HG03108 (cell line): ENCODE results near the gene LRRC17.
"Not testable (repeated sequence)": the region's sequence is repeated elsewhere in the genome, so short reads cannot be mapped to it uniquely, and the experiment has no call there.

ENCODE experiments used
- ATAC-seq: cut with Tn5 transposase; IDR thresholded peaks from one replicate; pipeline ENCODE4 v1.9.1; 2021; ENCODE audit warnings: moderate library complexity; ENCODE audit not compliant: unreplicated experiment

LRRC17 gene

GRCh38 chr7:102938679-102939078 lies 25.9 kb downstream of the LRRC17 start:
- no peak for ATAC-seq

GRCh38 chr7:102942181-102942866 lies 29.5 kb downstream of the LRRC17 start:
- no peak for ATAC-seq

- no peak for ATAC-seq
Measured at GRCh38 chr7:102942868-102943267, 30.1 kb downstream of the LRRC17 start.

GRCh38 chr7:102943423-102944169 lies 30.8 kb downstream of the LRRC17 start:
- no peak for ATAC-seq

DNA sequence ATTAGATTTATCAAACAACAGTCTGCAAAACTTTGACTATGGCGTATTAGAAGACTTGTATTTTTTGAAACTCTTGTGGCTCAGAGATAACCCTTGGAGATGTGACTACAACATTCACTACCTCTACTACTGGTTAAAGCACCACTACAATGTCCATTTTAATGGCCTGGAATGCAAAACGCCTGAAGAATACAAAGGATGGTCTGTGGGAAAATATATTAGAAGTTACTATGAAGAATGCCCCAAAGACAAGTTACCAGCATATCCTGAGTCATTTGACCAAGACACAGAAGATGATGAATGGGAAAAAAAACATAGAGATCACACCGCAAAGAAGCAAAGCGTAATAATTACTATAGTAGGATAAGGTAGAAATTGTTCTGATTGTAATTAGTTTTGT lies 31.4 kb downstream of the LRRC17 start:
- no peak for ATAC-seq

GRCh38 chr7:102951839-102952238 lies 39.0 kb downstream of the LRRC17 start:
- no peak for ATAC-seq

DNA sequence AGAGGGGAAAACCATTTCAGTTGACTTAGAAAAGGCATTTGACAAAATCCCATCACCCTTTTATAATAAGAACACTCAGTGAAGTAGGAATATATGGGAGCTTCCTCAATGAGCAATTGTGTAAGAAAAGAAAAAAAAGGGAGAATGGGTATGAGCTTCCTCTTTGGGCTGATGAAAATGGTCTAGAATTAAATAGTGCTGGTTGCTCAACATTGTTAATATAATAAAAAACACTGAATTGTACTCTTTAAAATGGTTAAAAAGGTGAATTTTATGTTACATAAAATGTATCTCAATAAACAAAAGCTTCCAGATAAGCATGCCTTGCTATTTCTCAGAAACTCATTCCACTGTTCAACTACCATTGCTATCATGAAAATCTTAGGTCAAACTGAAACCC lies 40.6 kb downstream of the LRRC17 start:
- no peak for ATAC-seq

DNA sequence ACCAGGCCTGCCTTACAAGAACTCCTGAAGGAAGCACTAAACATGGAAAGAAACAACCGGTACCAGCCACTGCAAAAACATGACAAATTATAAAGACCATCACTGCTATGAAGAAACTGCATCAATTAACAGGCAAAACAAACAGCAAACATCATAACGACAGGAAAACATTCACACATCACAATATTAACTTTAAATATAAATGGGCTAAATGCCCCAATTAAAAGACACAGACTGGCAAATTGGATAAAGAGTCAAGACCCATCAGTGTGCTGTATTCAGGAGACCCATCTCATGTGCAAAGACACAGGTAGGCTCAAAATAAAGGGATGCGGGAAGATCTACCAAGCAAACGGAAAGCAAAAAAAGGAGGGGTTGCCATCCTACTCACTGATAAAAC lies 41.6 kb downstream of the LRRC17 start:
- not testable (repeated sequence) for ATAC-seq

DNA sequence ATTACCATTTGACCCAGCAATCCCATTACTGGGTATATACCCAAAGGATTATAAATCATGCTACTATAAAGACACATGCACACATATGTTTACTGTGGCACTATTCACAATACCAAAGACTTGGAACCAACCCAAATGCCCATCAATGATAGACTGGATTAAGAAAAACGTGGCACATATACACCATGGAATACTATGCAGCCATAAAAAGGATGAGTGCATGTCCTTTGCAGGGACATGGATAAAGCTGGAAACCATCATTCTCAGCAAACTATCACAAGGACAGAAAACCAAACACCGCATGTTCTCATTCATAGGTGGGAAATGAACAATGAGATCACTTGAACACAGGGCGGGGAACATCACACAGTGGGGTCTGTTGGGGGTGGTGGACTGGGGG lies 45.2 kb downstream of the LRRC17 start:
- ATAC-seq, result not testable (repeated sequence)

GRCh38 chr7:102961993-102962392 lies 49.2 kb downstream of the LRRC17 start:
- not testable (repeated sequence) for ATAC-seq

- no peak for ATAC-seq
Measured at GRCh38 chr7:102966465-102966864, 53.7 kb downstream of the LRRC17 start.

DNA sequence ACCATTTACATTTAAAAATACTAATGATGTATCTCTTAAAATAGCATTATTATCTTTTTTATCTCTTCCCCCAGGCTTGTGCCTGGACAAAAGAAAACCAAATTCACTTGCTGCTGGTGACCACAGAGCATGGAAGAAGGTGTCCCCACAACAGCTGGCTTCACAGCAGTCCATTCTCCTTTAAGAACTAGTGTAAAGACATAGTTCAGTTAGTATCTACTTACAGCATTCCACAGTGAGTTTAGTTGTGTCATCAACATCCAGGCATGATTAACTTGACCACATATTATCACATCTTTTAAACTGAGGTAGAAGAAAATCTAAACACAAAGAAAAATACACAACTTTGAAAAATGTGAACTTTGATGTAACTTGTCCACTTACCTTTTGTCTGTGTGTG lies 55.0 kb downstream of the LRRC17 start:
- ATAC-seq, result no peak

GRCh38 chr7:102973096-102973802 lies 60.4 kb downstream of the LRRC17 start:
- no peak for ATAC-seq

DNA sequence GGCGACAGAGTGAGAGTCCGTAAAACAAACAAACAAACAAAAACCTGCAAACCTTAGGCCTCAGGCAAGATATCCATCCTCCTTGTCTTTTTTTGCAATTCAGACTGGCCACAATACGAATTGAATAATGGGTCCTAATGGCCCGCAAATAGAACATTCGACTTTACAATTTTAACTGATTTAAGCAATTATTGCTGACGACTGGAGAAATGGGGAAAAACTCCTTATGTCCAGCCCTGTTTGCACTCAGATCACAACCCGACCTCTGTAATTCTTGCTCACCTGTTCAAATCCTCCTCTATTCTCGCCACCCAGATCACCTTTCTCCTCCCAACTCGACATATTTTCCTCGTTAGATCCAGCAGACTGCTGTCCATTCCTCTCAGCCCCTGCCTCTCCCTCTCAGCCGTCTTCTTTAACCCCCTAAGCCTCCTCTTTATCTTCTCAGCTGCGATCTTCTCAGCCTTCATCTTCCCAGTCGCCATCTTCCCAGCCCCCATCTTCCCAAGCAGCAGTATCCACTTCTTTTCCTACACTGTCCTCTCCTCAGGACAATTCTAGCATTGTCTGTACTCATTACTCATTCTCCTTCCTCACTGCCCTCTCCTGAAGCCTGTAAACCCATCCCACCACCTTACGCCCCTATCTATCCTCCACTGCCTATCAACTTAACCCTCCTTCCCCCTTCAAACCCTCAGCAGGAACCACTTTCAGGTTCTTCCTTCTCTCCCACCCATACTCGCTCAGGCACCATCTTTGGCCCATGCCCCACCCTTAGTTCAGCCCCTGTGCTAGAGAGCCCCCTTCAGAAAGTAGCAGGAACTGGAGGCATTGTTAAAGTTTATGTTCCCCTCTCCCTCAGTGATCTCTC lies 61.8 kb downstream of the LRRC17 start:
- no peak for ATAC-seq

- ATAC-seq, result no peak
Measured at GRCh38 chr7:102975854-102976253, 63.1 kb downstream of the LRRC17 start.

GRCh38 chr7:102976493-102976892 lies 63.7 kb downstream of the LRRC17 start:
- ATAC-seq, result no peak

- ATAC-seq, result not testable (repeated sequence)
Measured at GRCh38 chr7:102977586-102977985, 64.8 kb downstream of the LRRC17 start.

GRCh38 chr7:102978284-102978683 lies 65.5 kb downstream of the LRRC17 start:
- ATAC-seq, result no peak

- ATAC-seq, result no peak
Measured at GRCh38 chr7:102979670-102980069, 66.9 kb downstream of the LRRC17 start.

DNA sequence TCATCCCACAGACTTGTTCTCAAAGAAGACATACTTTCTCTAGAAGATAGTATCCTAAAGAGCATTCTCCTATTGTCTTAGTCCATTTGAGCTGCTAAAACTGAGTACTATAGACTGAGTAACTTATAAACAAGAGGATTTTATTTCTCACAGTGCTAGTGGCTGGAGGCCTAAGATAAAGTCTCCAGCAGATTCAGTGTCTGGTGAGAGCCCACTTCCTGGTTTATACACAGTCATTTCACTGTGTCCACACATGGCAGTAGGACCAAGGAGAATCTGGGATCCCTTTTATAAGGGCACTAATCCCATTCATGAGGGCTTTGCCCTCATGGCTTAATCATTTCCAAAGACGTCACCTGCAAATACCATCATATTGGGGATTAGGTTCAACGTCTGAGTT lies 68.7 kb downstream of the LRRC17 start:
- no peak for ATAC-seq

- no peak for ATAC-seq
Measured at GRCh38 chr7:102982235-102982634, 69.4 kb downstream of the LRRC17 start.
